Upper lobe of left lung (tissue), 6 donors: ENCODE results near the gene SBSN. TPM values are rescaled to one million over a fixed set of nuclear protein-coding genes. Genes with fewer than 3 reads are reported as not detected.
A peak's percentile ranks its signal among the peaks of the same experiment; 100 is the strongest.

Experiments used
- ATAC-seq, 2 donors: fragments of 200-7000 bp; cut with Tn5 transposase; one replicate each; pipeline ENCODE4 v1.9.1; 2022; ENCODE audit warnings: mild to moderate bottlenecking in 2 of 2, moderate library complexity in 2 of 2; ENCODE audit not compliant: low FRiP score in 2 of 2
- DNase-seq, 2 donors: peaks; one replicate each; pipeline ENCODE4 v3.0.0-alpha.2; 2019 to 2020
- H3K27ac ChIP-seq, 4 donors: fragments of 200-600 bp; sonication (generic); one replicate each; pipeline ENCODE4 v1.5.1; 2016 to 2019
- H3K27me3 ChIP-seq, 4 donors: fragments of 200-600 bp; sonication (generic); one replicate each; pipeline ENCODE4 v1.5.1; 2017 to 2019
- H3K36me3 ChIP-seq, 4 donors: fragments of 200-600 bp; sonication (generic); one replicate each; pipeline ENCODE4 v1.5.1; 2016 to 2019
- H3K4me1 ChIP-seq, 4 donors: fragments of 200-600 bp; sonication (generic); one replicate each; pipeline ENCODE4 v1.5.1; 2018 to 2019
- H3K4me3 ChIP-seq, 4 donors: fragments of 200-600 bp; sonication (generic); one replicate each; pipeline ENCODE4 v1.5.1; 2017 to 2019; ENCODE audit warnings: mild to moderate bottlenecking in 2 of 4, moderate library complexity in 1 of 4
- H3K9me3 ChIP-seq, 4 donors: fragments of 200-600 bp; sonication (generic); one replicate each; pipeline ENCODE4 v1.5.1; 2018 to 2019
- CTCF ChIP-seq, 6 experiments: fragments of 450-650 bp in 4 of 6; fragments of 200-600 bp in 2 of 6; sonication (generic) in 2 of 6; IDR thresholded peaks; one replicate each; pipeline ENCODE4 v1.5.1; 2016 to 2019; ENCODE audit warnings: antibody characterized with exemption in 6 of 6
- EP300 ChIP-seq, 4 donors: sonication (generic); formaldehyde crosslinking; IDR thresholded peaks; one replicate each; pipeline ENCODE4 v1.5.1; 2017; ENCODE audit warnings: antibody characterized with exemption in 4 of 4, control low read depth in 2 of 4
- POLR2A ChIP-seq, 4 donors: fragments of 450-650 bp; IDR thresholded peaks; one replicate each; pipeline ENCODE4 v1.5.1; 2016 to 2017; ENCODE audit warnings: antibody characterized with exemption in 4 of 4, mild to moderate bottlenecking in 2 of 4
- POLR2AphosphoS5 ChIP-seq, 2 donors: sonication (generic); formaldehyde crosslinking; IDR thresholded peaks; one replicate each; pipeline ENCODE4 v1.5.1; 2017; ENCODE audit warnings: antibody characterized with exemption in 2 of 2
- WGBS, 2 donors: methylation state at CpG; one replicate each; pipeline ENCODE4 v1.1.5; 2017 to 2018; 5-methylcytosine and 5-hydroxymethylcytosine counted together
- total RNA-seq, 6 donors: library from RNA; depleted of rRNA in 4 of 6; stranded (reverse); fragments of >200 nt in 4 of 6; gene quantifications; one replicate each; pipeline versions ENCODE4 v1.1.0 to v1.2.1, GENCODE V29; 2016 to 2021
- donor health status: DM: no; HTN: no; CAD: no; lungs with moderate emphysema.
- donor health status: DM: no; HTN: yes; CAD: no; lungs with severe emphysema.

Gene SBSN
- total RNA-seq, 6 donors from 2014 or later = not detected

- H3K36me3 ChIP-seq = no peaks in the 10 kb centered on the region
- no peaks in the 10 kb centered on the region for H3K27me3 ChIP-seq
- no peak for TF ChIP-seq EP300 (IDR thresholded peaks at IDR 0.05)
- TF ChIP-seq POLR2A (IDR thresholded peaks at IDR 0.05) = peak in 2 of 4 donors; percentile 54 to 59
- peak; percentile 88 to 97 (median 94) for TF ChIP-seq CTCF (IDR thresholded peaks at IDR 0.05)
- peak; percentile 18 to 48 for TF ChIP-seq POLR2AphosphoS5 (IDR thresholded peaks at IDR 0.05)
- DNase-seq (peak; percentile 92 to 96), ATAC-seq (peak; percentile 86 to 92)
- H3K4me1 ChIP-seq = peaks cover 7 to 24% (median 11%) of the 10 kb centered on the region in 4 donors
- H3K9me3 ChIP-seq = no peaks in the 10 kb centered on the region
- H3K4me3 ChIP-seq = peak overlapping the region; percentile 22 to 48 (median 44)
- 0 to 2% methylated on average over 9 to 32 of the region's 39 CpGs for WGBS, 2 donors
- peak overlapping the region; percentile 75 to 83 (median 79) for H3K27ac ChIP-seq
These were observed 18.1 kb downstream of the SBSN start for GRCh38 chr19:35509861-35510625.

- peaks cover 7 to 21% (median 11%) of the 10 kb centered on the region in 4 donors for H3K4me1 ChIP-seq
- TF ChIP-seq CTCF (IDR thresholded peaks at IDR 0.05) = no peak
- peak in 2 of 4 donors; percentile 29 to 39 for TF ChIP-seq POLR2A (IDR thresholded peaks at IDR 0.05)
- peak; percentile 47 to 59 for TF ChIP-seq POLR2AphosphoS5 (IDR thresholded peaks at IDR 0.05)
- peak; percentile 46 to 75 for ATAC-seq
- peak overlapping the region; percentile 75 to 83 (median 79) for H3K27ac ChIP-seq
- H3K27me3 ChIP-seq = no peaks in the 10 kb centered on the region
- H3K4me3 ChIP-seq = peak overlapping the region in 3 of 4 donors; percentile 42 to 48 (median 45)
- H3K9me3 ChIP-seq = no peaks in the 10 kb centered on the region
- 22 to 24% methylated on average over 12 of the region's 12 CpGs for WGBS, 2 donors
- no peaks in the 10 kb centered on the region for H3K36me3 ChIP-seq
- peak in 1 of 2 donors; percentile 89 for DNase-seq
These were observed 19.0 kb downstream of the SBSN start for GRCh38 chr19:35509018-35509652.

- WGBS, 2 donors = 85 to 86% methylated on average over 3 of the region's 3 CpGs
- no peaks in the 10 kb centered on the region for H3K27me3 ChIP-seq
- ATAC-seq = no peak
These were observed 20.0 kb downstream of the SBSN start for GRCh38 chr19:35508129-35508528.

GRCh38 chr19:35507561-35507960 lies 20.6 kb downstream of the SBSN start:
- H3K27me3 ChIP-seq = no peaks in the 10 kb centered on the region
- no peak for DNase-seq
- TF ChIP-seq POLR2AphosphoS5 (IDR thresholded peaks at IDR 0.05) (no peak), CTCF (IDR thresholded peaks at IDR 0.05) (no peak), EP300 (IDR thresholded peaks at IDR 0.05) (no peak), POLR2A (IDR thresholded peaks at IDR 0.05) (no peak)
- H3K9me3 ChIP-seq = no peaks in the 10 kb centered on the region
- H3K36me3 ChIP-seq = no peaks in the 10 kb centered on the region
- no peak for ATAC-seq
- WGBS, 2 donors = 87 to 89% methylated on average over 5 to 11 of the region's 11 CpGs
- no peak overlapping the region for H3K27ac ChIP-seq
- H3K4me3 ChIP-seq = no peak overlapping the region
- peaks cover 7 to 17% (median 11%) of the 10 kb centered on the region in 4 donors for H3K4me1 ChIP-seq

More at GRCh38 chr19:35508129-35508528, 20.0 kb downstream of the SBSN start:
- TF ChIP-seq CTCF (IDR thresholded peaks at IDR 0.05) = no peak
- no peak for TF ChIP-seq EP300 (IDR thresholded peaks at IDR 0.05)
- TF ChIP-seq POLR2AphosphoS5 (IDR thresholded peaks at IDR 0.05) = no peak
- TF ChIP-seq POLR2A (IDR thresholded peaks at IDR 0.05) = no peak
- Histone ChIP-seq H3K36me3 (no peaks in the 10 kb centered on the region), H3K27ac (no peak overlapping the region), H3K4me1 (peaks cover 7 to 17% (median 11%) of the 10 kb centered on the region in 4 donors), H3K4me3 (no peak overlapping the region), H3K9me3 (no peaks in the 10 kb centered on the region)
- DNase-seq = no peak
